HepG2 (cell line): ENCODE data around the gene SCAPER. TPM values are rescaled to one million over a fixed set of nuclear protein-coding genes. Genes with fewer than 3 reads are reported as not detected.

Experiments used
- ATAC-seq: fragments of 200-7000 bp; cut with Tn5 transposase; 3 replicates; pipeline ENCODE4 v1.9.1; 2020; ENCODE audit warnings: mild to moderate bottlenecking, moderate library complexity
- BruUV-seq: library from RNA; stranded (reverse); fragments of 400-500 nt; replicated peaks from 2 replicates; lab custom pipeline; 2021; lab: Mats Ljungman, UMichigan
- CTCF ChIA-PET: fragments of 300-600 bp; formaldehyde crosslinking; extraction: SDS; loops from one replicate; lab custom pipeline; 2021; ENCODE audit warnings: low total read pairs, inconsistent platforms, low intra/inter-chr PET ratio; lab: Yijun Ruan, JAX
- POLR2A ChIA-PET: fragments of 350-600 bp; sonication (Branson Sonifier 250); formaldehyde crosslinking; loops from one replicate; lab custom pipeline; 2020; ENCODE audit warnings: antibody characterized with exemption, inconsistent platforms; lab: Yijun Ruan, JAX
- DNase-seq: peaks from one replicate; pipeline ENCODE4 v3.0.0-alpha.2; 2015; ENCODE audit warnings: low spot score
- FAIRE-seq: peaks from 3 replicates; lab custom pipeline; 2011; peaks lifted over from hg19 to GRCh38; lab: Jason Lieb, UNC
- H2AFZ ChIP-seq: one replicate; pipeline ENCODE4 v1.6.1; 2011; ENCODE audit warnings: low read length, inconsistent platforms
- H3K27ac ChIP-seq: fragments of 300-600 bp; 3 replicates; pipeline ENCODE4 v1.8.0; 2011; ENCODE audit warnings: mixed run types, mild to moderate bottlenecking, mixed read lengths, low read length, inconsistent platforms; ENCODE audit not compliant: insufficient read depth; ENCODE audit errors: extremely low read length
- H3K27me3 ChIP-seq, 2 experiments: fragments of 200-600 bp in 1 of 2; 2 replicates in 1 of 2; 3 replicates in 1 of 2; pipeline versions ENCODE4 v1.6.0 to v1.8.0; 2011; ENCODE audit warnings: low read length in 2 of 2, mild to moderate bottlenecking in 2 of 2, moderate library complexity in 2 of 2, inconsistent platforms in 1 of 2; ENCODE audit not compliant: insufficient read depth in 2 of 2, control insufficient read depth in 1 of 2
- H3K36me3 ChIP-seq, 2 experiments: fragments of 200-600 bp in 1 of 2; replicated peaks in 1 of 2; 2 replicates in 1 of 2; 3 replicates in 1 of 2; pipeline versions ENCODE4 v1.5.1 to v1.8.0; 2011; ENCODE audit warnings: low read length in 2 of 2, inconsistent platforms in 1 of 2; ENCODE audit not compliant: insufficient read depth in 2 of 2, control insufficient read depth in 1 of 2
- H3K4me1 ChIP-seq: 2 replicates; pipeline ENCODE4 v1.5.1; 2012; ENCODE audit warnings: low read length, inconsistent platforms; ENCODE audit not compliant: insufficient read depth
- H3K4me2 ChIP-seq: 2 replicates; pipeline ENCODE4 v1.6.0; 2011; ENCODE audit warnings: low read depth, low read length, inconsistent platforms
- H3K4me3 ChIP-seq, 3 experiments: fragments of 200-600 bp in 1 of 3; sonication (generic), shearing (Covaris generic) in 1 of 3; replicated peaks in 1 of 3; 2 replicates each; pipeline ENCODE4 v1.5.1; 2011 to 2016; ENCODE audit warnings: low read length in 3 of 3, inconsistent platforms in 2 of 3, low read depth in 2 of 3, mild to moderate bottlenecking in 2 of 3, control low read depth in 1 of 3, mixed read lengths in 1 of 3; ENCODE audit not compliant: insufficient read depth in 1 of 3
- H3K79me2 ChIP-seq: one replicate; pipeline ENCODE4 v1.6.1; 2011; ENCODE audit warnings: low read length, inconsistent platforms; ENCODE audit not compliant: insufficient read depth
- H3K9ac ChIP-seq: 2 replicates; pipeline ENCODE4 v1.6.0; 2011; ENCODE audit warnings: mild to moderate bottlenecking, low read depth, low read length, inconsistent platforms; ENCODE audit not compliant: insufficient read depth
- H3K9me3 ChIP-seq: 2 replicates; pipeline ENCODE4 v1.5.1; 2012; ENCODE audit warnings: mild to moderate bottlenecking, low read length
- H4K20me1 ChIP-seq: 2 replicates; pipeline ENCODE4 v1.6.0; 2011; ENCODE audit warnings: inconsistent platforms, mild to moderate bottlenecking, low read length, moderate library complexity; ENCODE audit not compliant: insufficient read depth
- NCOR1 ChIP-seq: fragments of 200-600 bp; sonication (generic); IDR thresholded peaks from 2 replicates; pipeline ENCODE4 v1.7.0; 2017; ENCODE audit warnings: antibody characterized with exemption, low read length, borderline replicate concordance
- NR1H2 ChIP-seq: sonication (generic); formaldehyde crosslinking; IDR thresholded peaks from 2 replicates; pipeline ENCODE4 v1.8.1; 2022; ENCODE audit warnings: low read depth, missing genetic modification reagents, borderline replicate concordance
- SALL2 ChIP-seq: sonication (generic); formaldehyde crosslinking; IDR thresholded peaks from 2 replicates; pipeline ENCODE4 v1.8.1; 2023; ENCODE audit warnings: mild to moderate bottlenecking, missing genetic modification reagents, inconsistent platforms
- TARDBP ChIP-seq: sonication (generic); formaldehyde crosslinking; IDR thresholded peaks from 2 replicates; pipeline ENCODE4 v1.8.0; 2022; ENCODE audit warnings: mild to moderate bottlenecking, missing genetic modification reagents
- TP53 ChIP-seq: sonication (generic); formaldehyde crosslinking; conservative IDR thresholded peaks from 2 replicates; pipeline ENCODE4 v1.4.0; 2020; ENCODE audit warnings: missing genetic modification reagents
- ZNF136 ChIP-seq: sonication (generic); formaldehyde crosslinking; IDR thresholded peaks from 2 replicates; pipeline ENCODE4 v1.8.1; 2022; ENCODE audit warnings: low read depth, mild to moderate bottlenecking, moderate library complexity, missing genetic modification reagents
- ZNF224 ChIP-seq: sonication (generic); formaldehyde crosslinking; IDR thresholded peaks from 2 replicates; pipeline ENCODE4 v1.5.0; 2020; ENCODE audit warnings: mild to moderate bottlenecking, missing genetic modification reagents
- ZNF234 ChIP-seq: sonication (generic); formaldehyde crosslinking; conservative IDR thresholded peaks from 2 replicates; pipeline ENCODE4 v1.5.1; 2020; ENCODE audit warnings: mild to moderate bottlenecking, missing genetic modification reagents
- ZNF558 ChIP-seq: sonication (generic); formaldehyde crosslinking; IDR thresholded peaks from 2 replicates; pipeline ENCODE4 v1.9.0; 2022; ENCODE audit warnings: mild to moderate bottlenecking, missing genetic modification reagents, borderline replicate concordance
- ZNF615 ChIP-seq: sonication (generic); formaldehyde crosslinking; IDR thresholded peaks from 2 replicates; pipeline ENCODE4 v1.5.0; 2020; ENCODE audit warnings: mild to moderate bottlenecking, missing genetic modification reagents, borderline replicate concordance
- ZNF780A ChIP-seq: sonication (generic); formaldehyde crosslinking; IDR thresholded peaks from 2 replicates; pipeline ENCODE4 v1.8.0; 2022; ENCODE audit warnings: mild to moderate bottlenecking, missing genetic modification reagents, moderate library complexity
- WGBS: methylation state at CpG from one replicate; pipeline ENCODE4 v1.1.6; 2017; ENCODE audit warnings: low lambda C conversion rate; 5-methylcytosine and 5-hydroxymethylcytosine counted together
- in situ Hi-C: cut with HindIII; loops from 2 replicates; pipeline ENCODE4 v1.10.0; 2017; ENCODE audit warnings: low pct_unique_long_range_greater_than_20kb; ENCODE audit not compliant: extremely low pct_ligation_motif_present
- intact Hi-C: fragments of 100-400 bp; cut with micrococcal nuclease; formaldehyde crosslinking; loops from one replicate; pipeline ENCODE4 v1.10.0; 2022; ENCODE audit not compliant: unreplicated experiment
- polyA plus RNA-seq, 8 experiments: library from polyadenylated mRNA; depleted of rRNA in 3 of 8; stranded (reverse) in 7 of 8; unstranded in 1 of 8; fragments of >200 nt; fragmentation: Illumina TruSeq in 4 of 8; extraction: Trizol in 4 of 8; gene quantifications; 2 replicates each; pipeline versions ENCODE4 v1.2.1 to v1.2.3, GENCODE V29; 2011 to 2016; ENCODE audit warnings: low read depth in 4 of 8, missing spikeins in 1 of 8, mixed read lengths in 1 of 8; ENCODE audit not compliant: insufficient read depth in 1 of 8
- total RNA-seq, 5 experiments: library from RNA; depleted of rRNA; stranded (reverse); fragments of >200 nt; fragmentation: Illumina TruSeq; extraction: Trizol; gene quantifications; 2 replicates each; pipeline ENCODE4 v1.2.3, GENCODE V29; 2016; ENCODE audit warnings: low read depth in 1 of 5
- TF ChIP-seq, protein P1 (sequence below): IDR thresholded peaks from 2 replicates; pipeline ENCODE4 v1.6.1; 2018; ENCODE audit warnings: missing genetic modification reagents, mild to moderate bottlenecking, missing compliant biosample characterization
- TF ChIP-seq, protein P2 (sequence below): sonication (generic); formaldehyde crosslinking; IDR thresholded peaks from 2 replicates; pipeline ENCODE4 v1.4.0; 2020; ENCODE audit warnings: missing genetic modification reagents
- TF ChIP-seq, protein P3 (sequence below): IDR thresholded peaks from 2 replicates; pipeline ENCODE4 v1.6.1; 2016; ENCODE audit warnings: missing compliant biosample characterization, missing genetic modification reagents, borderline replicate concordance

SCAPER gene
- total and polyA plus RNA-seq, 2 of the 13 experiments (the other 11 are each of a cell fraction or from before 2014, with no cell fraction given) = 4.3 to 10.5 TPM

DNA sequence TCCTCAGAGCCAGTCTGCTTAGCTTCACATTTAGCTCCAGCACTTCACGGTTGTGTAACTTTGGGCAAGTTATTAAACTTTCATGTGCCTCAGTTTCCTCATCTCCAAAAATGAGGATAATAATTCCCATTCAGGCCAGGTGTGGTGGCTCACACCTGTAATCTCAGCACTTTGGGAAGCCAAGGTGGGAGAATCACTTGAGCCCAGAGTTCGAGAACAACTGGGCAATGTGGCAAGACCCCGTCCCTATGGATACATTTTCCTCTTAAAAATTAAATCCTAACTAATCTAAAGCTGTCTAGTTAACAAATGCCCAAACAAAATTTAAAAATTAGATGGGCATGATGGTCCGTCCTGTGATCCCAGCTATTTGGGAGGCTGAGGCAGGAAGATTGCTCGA, 33.6 kb upstream of the SCAPER start:
- ChIA-PET POLR2A (no interaction called here), CTCF (no interaction called here)
- Histone ChIP-seq H3K27ac (no peak overlapping the region), H3K4me1 (peaks cover 32% of the 10 kb centered on the region), H4K20me1 (no peaks in the 10 kb centered on the region), H2AFZ (no peak overlapping the region), H3K36me3 (peaks cover 2 to 20% of the 10 kb centered on the region in 2 experiments; a peak in 3 of 5 replicates), H3K9ac (no peak overlapping the region), H3K4me2 (no peak overlapping the region), H3K27me3 (no peaks in the 10 kb centered on the region), H3K4me3 (no peak overlapping the region), H3K9me3 (no peaks in the 10 kb centered on the region), H3K79me2 (peaks cover 1% of the 10 kb centered on the region)
- FAIRE-seq (no peak), DNase-seq (no peak), ATAC-seq (no peak)
- intact Hi-C loops = loop anchor here (5.0 kb wide), 1 partner anchor 51 kb away; no protein-coding TSS in a partner anchor
- 96% methylated on average over 5 of the region's 5 CpGs for WGBS
- no TSS peak for BruUV-seq
- in situ Hi-C loops = no loop called here
- TF ChIP-seq TP53 (CRISPR knock-in tag) (no peak), ZNF234 (CRISPR knock-in tag) (no peak), SALL2 (CRISPR knock-in tag) (no peak), ZNF780A (CRISPR knock-in tag) (no peak), ZNF136 (CRISPR knock-in tag) (no peak), ZNF558 (CRISPR knock-in tag) (no peak), ZNF224 (CRISPR knock-in tag) (no peak), TARDBP (no peak), ZNF615 (CRISPR knock-in tag) (no peak), NCOR1 (no peak), NR1H2 (CRISPR knock-in tag) (no peak)
- TF ChIP-seq, protein P1, sequence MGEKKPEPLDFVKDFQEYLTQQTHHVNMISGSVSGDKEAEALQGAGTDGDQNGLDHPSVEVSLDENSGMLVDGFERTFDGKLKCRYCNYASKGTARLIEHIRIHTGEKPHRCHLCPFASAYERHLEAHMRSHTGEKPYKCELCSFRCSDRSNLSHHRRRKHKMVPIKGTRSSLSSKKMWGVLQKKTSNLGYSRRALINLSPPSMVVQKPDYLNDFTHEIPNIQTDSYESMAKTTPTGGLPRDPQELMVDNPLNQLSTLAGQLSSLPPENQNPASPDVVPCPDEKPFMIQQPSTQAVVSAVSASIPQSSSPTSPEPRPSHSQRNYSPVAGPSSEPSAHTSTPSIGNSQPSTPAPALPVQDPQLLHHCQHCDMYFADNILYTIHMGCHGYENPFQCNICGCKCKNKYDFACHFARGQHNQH = no peak
- TF ChIP-seq, protein P2, sequence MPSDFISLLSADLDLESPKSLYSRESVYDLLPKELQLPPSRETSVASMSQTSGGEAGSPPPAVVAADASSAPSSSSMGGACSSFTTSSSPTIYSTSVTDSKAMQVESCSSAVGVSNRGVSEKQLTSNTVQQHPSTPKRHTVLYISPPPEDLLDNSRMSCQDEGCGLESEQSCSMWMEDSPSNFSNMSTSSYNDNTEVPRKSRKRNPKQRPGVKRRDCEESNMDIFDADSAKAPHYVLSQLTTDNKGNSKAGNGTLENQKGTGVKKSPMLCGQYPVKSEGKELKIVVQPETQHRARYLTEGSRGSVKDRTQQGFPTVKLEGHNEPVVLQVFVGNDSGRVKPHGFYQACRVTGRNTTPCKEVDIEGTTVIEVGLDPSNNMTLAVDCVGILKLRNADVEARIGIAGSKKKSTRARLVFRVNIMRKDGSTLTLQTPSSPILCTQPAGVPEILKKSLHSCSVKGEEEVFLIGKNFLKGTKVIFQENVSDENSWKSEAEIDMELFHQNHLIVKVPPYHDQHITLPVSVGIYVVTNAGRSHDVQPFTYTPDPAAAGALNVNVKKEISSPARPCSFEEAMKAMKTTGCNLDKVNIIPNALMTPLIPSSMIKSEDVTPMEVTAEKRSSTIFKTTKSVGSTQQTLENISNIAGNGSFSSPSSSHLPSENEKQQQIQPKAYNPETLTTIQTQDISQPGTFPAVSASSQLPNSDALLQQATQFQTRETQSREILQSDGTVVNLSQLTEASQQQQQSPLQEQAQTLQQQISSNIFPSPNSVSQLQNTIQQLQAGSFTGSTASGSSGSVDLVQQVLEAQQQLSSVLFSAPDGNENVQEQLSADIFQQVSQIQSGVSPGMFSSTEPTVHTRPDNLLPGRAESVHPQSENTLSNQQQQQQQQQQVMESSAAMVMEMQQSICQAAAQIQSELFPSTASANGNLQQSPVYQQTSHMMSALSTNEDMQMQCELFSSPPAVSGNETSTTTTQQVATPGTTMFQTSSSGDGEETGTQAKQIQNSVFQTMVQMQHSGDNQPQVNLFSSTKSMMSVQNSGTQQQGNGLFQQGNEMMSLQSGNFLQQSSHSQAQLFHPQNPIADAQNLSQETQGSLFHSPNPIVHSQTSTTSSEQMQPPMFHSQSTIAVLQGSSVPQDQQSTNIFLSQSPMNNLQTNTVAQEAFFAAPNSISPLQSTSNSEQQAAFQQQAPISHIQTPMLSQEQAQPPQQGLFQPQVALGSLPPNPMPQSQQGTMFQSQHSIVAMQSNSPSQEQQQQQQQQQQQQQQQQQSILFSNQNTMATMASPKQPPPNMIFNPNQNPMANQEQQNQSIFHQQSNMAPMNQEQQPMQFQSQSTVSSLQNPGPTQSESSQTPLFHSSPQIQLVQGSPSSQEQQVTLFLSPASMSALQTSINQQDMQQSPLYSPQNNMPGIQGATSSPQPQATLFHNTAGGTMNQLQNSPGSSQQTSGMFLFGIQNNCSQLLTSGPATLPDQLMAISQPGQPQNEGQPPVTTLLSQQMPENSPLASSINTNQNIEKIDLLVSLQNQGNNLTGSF (CRISPR knock-in tag) = no peak
- TF ChIP-seq, protein P3, sequence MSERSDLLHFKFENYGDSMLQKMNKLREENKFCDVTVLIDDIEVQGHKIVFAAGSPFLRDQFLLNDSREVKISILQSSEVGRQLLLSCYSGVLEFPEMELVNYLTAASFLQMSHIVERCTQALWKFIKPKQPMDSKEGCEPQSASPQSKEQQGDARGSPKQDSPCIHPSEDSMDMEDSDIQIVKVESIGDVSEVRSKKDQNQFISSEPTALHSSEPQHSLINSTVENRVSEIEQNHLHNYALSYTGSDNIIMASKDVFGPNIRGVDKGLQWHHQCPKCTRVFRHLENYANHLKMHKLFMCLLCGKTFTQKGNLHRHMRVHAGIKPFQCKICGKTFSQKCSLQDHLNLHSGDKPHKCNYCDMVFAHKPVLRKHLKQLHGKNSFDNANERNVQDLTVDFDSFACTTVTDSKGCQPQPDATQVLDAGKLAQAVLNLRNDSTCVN (CRISPR knock-in tag) = no peak
